Measurements from ENCODE around the gene GALR2.

Gene GALR2

DNA sequence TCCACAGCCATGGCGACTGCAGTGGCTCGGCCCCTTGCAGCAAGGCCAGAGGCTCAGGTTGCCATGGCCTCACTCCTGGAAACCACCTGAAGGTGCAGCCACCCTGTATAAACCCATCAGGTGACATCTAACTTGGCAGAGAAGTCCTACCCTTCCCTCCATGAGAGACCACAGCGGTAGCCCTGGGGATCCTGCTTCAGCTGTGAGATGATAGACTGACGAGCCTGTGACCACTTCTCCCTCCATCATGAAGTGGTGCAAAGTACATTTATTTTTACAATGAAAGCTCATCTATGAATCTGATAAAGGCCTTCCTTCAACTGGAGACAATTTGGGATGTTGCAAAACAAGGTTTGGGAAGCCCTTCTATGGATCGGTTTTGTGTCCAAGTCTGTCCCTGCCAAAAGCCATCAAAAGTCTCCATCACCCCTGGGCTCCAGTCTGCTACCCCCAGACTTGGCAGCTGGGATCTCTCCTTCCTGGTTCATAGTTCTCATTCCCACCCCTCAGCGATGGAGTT, 6.2 kb downstream of the GALR2 start:
- no peak for DNase-seq

DNA sequence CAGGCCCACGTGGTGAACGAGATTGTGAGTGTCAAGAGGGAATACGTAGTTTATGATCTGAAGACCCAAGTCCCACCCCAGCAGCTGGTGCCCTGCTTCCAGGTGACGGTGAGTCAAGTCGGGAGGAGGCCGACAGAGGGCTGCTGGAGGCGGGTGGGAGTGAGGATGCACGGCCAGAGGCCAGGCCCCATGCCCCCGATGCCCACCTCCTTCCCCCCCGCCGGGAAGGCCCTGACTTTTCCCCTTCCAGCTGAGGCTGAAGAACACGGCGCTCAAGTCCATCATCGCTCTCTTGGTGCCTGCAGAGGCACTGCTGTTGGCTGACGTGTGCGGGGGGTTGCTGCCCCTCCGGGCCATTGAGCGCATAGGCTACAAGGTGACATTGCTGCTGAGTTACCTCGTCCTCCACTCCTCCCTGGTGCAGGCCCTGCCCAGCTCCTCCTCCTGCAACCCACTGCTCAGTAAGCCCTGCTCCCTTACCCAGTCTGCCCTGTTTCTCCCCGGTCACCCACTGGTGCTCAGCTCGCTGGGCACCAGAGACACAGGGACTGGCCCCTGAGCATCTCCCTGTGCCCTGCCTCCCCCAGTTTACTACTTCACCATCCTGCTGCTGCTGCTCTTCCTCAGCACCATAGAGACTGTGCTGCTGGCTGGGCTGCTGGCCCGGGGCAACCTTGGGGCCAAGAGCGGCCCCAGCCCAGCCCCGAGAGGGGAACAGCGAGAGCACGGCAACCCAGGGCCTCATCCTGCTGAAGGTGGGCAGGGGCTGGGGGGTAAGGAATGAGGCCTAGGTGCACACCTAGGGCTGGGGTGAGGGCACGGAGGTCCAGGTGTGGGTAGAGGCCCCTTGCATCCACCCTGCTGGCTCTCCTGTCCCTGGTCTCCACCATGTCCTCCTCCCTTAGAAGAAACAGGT, 7.0 kb downstream of the GALR2 start:
- DNase-seq, result no peak

DNA sequence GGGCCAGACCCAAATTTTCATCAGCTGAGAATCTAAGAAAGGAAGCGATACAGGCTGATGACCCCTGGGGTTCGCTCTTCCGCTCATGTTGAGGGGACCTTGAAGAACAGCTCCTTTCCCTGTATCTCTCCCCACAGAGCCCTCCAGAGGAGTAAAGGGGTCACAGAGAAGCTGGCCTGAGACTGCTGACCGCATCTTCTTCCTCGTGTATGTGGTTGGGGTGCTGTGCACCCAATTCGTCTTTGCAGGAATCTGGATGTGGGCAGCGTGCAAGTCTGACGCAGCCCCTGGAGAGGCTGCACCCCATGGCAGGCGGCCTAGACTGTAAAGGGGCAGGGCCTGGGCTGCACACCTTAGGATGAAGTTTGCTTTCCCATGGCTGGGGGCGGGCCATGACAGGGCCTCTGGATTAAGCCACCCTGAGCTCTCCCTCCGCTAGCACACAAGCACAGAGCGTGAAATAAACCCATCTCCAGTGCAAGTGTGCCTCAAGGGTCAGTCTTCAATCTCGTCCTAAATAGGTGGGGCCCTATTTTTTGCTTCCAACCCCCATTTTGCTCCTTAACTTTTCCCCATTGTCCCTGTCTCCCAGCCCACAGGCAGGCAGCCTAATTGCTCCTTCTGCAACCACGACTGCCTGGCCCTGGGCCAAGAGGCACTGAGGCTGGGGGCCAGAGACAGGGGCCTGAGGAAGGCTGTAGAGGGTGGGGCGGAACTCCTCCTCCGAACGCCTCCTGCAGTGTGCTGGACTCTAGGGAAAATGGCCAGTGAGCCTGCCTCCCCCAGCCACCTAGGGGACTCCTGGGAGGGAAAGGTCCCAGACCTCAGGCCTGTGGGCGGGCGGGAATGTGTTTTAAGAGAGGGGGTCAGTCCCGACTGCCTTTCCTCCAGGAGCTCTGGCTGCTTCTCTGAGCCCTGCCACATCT, 8.0 kb downstream of the GALR2 start:
- no peak for DNase-seq

DNA sequence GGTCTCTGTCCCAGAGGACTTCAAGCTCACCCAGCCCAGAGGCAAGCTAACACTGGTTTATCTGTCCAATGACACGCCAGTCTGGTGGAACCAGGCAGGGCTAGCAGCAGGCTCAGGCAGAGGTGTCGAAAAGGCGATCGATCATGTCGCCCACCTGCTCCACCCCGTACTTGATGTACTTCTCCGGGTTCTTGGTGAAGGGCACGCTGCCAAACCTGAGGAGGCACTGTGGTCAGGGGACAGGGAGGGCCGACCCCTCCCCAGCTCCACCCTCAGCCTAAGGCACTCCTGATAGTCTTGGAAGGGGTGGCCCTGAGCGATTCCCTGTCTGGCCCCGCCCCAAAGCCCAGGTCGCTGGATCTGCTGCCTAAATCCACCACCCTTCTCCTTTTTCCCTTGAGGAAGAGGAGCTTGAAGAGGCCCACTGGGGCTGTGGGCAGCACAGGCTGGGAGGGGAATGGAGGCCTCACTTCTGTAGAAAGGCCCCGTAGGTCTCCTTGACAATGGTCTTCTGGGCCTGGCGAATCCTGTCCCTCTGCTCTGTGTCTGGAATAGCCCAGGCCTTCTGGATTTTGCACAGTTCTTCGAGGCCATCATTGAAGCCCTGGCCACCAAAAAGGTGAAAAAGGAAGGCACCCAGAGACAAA, 9.1 kb downstream of the GALR2 start:
- no peak for DNase-seq

DNA sequence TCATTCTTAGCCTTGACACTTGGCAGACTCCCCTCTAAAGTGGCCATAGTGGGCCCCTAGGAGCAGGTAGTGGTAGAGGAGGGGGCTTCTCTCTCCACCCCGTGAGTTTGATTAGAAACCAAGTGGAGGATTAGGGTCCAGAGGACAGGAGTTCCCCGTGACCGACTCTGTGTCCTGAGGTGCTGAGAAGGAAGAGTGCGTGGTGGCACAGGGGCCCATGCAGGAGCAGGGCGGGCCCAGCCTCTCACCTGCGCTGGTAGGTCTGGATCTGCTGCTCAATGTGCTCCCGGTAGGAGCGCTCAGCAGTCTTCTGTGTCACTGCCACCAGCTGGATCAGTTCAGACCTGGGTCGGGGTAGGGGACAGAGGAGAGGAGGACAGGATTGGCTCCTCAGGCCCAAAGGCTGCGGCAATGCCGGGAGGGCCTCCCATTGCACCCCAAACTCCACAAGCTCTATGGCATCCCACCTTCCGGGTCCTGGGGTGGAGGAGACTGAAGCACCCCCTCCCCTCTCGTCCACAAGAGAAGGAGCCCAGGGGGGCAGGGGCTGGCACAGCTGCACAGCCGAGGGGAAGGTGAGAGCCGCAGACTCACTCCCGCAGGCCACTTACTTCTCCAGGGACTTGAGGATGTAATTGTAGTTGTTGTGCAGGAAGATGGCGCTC, 10.6 kb downstream of the GALR2 start:
- DNase-seq, result no peak

DNA sequence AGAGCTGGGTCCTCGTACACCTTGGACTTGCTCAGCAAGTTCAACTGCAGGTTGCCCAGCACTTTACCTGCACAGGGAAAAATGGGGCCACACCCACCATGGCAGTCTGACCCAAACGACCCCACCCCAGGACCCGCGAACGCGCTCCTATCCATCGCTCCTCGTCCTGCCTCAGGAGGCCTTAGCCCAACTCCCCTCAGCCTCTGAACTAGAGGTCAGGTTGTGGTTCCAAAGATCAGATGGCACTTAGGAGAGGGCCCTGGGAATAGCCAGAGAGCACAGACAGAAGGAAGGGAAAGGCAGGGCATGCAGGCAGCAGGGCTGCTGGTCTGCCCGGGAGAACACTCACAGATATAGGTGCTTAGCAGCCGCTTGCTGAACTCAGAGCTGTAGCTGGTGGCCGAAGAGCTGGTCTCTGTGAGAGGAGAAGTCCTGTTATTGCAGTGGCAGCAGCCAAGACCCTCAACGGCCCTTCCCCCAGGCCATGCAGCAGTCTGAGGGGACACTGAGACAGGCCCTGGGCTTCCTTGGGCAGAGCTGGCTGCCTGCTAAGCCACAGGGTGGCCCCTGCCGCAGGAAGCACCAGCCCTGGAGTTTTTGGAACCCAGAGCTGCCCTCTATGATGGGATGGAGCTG, 11.3 kb downstream of the GALR2 start:
- DNase-seq, result no peak

DNA sequence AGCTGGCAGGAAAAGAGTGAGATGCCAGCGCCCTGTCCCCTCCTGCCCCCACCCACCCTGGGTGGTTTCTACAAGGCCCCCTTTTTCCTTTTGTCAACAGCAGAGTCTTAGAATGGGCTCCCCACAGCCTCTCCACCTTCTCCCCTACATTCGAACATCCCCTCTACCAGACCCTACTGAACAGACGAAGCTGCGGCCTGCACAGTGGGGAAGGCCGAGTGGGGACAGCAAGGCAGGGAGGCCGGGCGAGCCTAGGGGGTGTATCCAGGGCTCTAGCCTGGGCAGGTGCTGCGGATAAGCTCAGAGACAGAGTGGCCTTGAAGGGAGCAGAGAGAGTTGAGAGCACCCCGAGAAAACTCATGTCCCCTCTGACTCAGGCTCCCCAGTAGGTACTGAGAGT, 11.8 kb downstream of the GALR2 start:
- DNase-seq, result no peak

DNA sequence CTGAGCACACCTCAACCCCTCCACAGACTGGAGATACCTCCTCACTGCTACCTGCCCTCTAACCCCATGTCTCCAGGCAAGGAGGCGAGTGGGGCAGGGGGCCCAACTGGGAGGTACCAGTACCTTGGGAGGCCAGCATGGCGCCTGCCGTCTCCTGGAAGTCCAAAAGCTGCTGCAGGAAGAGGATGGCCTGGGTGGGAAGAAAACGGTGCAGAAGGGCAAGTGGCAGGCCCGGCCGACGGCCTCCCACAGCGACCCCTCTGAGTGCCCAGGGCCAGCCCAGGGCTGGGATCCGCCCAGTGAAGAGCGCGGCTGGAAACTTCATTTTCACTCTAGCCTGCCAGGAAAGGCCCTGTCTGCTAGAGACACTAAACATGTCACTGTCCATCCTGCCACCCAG, 12.9 kb downstream of the GALR2 start:
- no peak for DNase-seq

DNA sequence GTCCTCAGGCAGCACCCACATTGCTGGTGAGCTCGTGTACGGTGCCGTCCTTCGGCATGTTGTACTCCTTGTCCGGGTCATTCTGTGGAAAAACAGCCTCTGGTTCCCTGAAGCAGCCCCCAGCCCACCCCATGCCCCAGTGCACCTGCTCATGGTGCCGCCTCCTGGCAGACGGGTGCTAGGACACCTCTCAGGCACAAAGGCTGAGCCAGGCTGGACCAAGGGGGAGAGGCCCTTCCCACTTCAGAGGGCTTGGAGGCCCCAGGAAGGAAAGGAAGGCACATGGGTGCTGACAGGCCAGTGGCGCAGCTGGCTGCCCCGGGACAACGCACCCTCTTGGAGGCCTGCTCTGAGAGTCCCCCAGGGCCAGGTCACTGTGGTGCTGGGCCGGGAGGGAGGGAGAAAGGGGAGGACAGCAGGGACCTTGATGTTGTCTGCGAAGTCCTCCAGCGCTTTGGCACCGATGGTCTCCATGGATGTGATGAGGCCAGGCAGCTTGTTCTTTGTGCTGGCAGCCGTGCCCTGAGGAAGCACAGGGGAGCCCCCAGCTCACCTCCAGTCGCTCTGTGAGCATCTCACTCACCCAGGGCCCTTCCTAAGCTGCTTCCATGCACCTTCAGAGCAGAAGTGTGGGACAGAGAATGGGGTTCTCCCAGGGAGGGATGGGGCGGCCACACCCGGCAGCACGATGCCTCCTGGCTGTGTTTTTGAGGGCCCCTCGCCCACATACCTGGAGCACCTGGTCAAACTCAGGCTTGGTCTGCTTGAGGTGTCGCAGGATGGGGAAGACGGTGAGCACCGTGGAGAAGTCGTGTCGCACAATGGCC, 13.7 kb downstream of the GALR2 start:
- no peak for DNase-seq

DNA sequence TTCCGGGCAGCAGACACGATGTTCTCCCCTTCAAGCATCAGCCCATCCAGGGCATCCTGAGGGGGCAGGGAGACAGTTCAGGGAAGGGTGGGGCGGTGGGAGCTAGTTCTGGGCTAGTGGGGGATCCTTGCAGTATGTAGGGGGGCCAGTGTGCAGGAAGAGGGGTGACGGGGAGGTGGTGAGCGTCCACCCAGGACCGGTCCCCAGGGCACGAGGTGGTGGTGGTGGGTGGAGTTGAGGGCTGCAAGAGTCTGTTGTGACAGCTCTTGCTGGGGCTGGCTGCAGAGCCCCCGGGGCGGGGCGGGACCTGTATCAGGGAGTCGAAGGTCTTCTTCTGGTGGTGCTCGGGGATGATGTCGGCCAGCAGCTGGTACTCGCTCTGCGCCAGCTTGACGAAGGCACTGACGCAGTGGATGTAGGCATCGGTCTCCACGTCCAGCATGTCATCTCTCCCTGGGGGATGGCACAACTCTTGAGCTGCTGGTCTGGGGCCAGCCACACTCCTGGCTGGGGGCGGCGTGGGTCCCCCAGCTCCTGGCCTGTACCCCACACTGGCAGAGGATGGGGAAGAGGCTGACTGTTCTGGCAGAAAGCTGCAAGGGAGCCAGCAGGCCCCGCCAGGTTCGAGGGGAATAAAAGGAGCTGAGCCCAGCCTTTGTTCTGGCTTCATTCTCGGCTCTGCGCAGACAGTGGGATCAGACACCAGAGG, 14.4 kb downstream of the GALR2 start:
- no peak for DNase-seq

DNA sequence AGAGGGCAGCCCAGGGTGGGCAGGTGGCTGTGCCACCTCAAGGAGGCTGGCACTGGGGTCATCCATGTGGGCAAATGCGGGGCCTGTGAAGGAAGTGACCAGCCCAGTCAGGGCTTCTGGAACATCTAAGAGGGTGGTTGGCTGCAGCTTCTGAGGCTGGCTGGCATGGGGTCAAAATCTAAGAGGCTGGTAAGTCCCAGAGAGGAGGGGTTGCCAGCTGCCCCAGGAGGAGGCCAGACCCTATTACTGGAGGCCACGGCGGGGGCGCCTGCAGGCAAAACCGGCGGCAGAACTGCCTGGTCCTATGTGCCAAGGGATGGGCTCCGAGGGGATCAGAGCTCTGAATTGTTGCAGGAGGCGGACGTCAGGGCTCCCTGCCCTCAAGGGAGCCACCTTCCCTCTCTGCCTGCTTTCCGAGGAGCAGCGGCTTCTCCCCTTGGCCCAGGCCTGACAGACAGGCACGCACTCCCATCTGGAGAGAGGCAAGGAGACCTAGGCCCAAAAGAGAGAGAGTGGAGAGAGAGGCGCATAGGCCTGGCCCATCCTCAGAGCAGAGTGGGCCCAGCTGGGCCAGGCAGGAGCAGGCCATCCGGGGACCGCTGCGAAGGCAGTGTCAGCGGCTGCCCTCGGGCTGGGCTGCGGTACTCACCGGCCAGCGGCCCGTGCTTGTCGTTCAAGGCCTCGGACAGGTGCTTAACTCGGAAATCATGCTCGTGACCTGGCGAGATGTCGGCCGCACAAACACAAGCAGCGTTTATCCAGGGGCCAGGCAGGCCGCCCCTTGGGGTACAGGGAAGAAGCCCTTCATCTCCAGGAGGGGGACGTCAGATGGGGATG, 15.3 kb downstream of the GALR2 start:
- no peak for DNase-seq

DNA sequence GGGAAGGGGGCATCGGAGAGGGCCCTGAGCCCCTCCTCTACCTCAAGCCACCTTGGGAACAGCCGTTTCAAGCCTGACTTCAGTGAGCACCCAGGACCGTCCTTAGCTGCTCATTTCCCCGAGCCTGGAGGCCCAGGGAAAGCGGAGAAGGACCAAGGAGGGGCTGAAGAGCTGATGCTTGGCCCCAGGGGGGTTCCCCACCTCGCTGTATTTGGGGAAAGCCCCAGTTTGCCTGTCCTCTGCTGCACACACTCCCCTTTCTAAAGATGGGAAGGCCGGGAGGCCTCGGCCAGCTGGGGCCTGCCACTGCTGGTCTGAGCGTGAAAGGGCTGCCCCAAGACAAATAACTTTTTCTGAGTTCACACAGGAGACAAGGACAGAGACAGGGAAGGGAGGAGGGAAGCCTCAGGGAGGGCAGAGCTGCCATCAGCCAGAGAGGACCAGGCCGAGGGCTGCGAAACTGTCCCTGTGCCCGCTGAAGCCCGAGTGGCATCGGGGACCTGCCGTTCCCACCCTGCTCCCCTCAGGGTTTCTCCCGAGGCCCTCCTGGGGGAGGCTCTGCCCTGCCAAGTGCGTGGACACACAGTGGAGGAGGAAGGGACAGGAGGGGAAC, 16.0 kb downstream of the GALR2 start:
- DNase-seq, result no peak

DNA sequence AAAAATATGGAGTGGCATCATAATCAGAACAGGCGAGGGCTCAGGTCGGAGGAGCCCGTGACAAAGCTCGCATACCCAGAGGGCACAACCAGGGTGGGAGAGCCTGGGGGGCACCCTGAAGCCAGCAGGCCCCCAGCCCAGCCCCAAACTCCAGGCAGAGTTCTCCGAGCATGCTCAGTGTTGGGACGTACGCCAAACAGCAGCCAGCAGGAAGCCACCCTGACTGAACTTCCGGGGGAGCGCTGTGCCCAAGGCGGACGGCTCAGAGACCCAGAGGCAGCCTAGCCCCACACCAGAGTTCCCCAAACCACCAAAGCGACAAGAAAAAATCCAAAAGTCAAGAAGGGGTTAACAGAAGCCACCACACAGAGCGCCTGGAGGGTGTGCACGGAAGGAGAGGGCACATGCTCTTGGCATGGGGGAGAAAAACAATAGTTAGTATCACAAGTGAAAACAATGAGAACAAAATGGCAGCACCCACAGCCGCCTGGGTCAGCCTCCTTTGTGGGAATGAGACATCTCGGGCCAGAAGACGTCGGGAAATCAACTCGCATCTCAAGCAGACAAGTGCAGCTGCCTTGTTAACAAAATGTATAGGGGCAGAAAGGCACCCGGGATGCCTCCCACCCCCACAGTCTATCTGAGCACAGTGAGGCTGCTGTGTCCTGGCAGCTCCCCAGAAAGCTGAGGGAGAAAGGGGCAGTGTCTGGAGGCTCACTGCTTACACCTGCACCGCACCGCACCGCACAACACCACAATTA, 17.1 kb downstream of the GALR2 start:
- no peak for DNase-seq

DNA sequence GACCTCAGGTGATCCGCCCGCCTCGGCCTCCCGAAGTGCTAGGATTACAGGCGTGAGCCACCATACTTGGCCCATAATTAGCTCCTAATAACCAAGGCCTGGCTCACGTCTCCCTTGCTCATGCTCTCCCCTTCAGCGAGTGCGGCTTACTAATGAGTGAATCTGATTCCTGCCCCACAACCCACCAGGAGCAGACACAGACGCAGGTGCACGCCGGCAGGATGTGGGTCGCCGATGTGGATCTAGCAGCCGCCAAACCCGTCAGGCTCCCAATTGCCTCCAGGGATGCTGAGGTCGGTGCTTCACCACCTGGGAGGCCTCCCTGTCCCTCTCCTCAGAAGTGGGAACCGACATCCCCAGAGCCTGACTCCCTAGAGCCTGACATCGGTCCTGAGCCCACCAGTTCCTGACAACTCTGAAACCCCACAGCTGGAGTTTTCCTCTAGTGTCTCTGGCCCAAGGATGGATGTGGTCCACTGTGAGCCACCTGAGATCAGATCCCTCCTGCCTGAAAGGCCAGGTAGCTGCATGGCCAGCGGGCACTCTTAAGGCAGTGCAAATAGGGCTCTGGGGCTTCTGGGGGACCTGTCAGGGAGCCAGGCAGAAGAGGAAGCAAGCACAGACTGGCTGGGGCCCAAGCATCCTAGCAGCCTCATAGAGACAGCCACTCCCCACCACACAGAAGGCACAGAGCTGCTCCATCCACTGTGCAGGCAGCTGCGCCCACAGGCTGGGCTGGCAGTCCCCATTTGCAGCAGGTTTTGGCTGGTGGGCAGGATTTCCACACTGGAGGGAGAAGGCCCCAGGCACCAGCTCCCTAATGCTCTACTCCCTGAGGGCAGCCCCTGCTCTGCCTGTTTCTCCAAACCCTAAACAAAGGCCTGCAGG, 18.2 kb downstream of the GALR2 start:
- DNase-seq, result no peak

DNA sequence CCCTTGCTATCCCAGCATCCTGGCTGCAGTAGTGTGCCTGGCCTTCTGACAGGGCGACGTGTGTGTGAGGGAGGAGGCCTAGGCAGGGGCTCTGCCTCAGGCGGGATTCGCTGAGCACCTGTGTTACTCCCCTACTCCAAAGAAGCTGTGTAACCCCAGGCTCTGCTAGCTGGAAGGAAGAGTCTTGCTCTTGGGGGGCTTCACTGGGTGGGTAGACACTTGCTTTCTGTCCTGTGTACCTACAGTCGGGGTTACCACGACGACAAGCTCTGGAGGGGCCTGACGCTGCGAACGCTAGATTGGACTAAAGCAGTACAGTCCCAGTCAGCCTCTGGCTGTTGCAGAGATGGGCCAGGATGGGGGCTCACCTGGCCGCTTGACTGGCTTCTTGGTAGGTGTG, 19.5 kb downstream of the GALR2 start:
- no peak for DNase-seq

DNA sequence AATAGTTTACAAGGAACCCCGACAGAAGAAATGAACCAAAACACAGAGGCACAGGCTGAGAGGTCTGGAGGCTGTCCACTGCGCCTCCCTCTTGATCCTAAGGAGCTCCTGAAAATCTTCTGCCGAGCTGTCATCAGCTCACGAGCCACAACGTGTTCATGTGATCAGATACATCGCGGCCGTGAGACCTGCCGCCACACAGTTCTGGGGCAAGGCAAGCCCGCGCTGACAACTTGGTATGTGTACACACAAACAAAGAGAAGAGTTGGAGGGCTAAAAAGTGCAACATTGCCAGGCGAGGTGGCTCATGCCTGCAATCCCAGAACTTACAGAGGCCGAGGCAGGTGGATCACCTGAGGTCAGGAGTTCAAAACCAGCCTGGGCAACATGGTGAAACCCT, 21.4 kb downstream of the GALR2 start:
- DNase-seq, result no peak

DNA sequence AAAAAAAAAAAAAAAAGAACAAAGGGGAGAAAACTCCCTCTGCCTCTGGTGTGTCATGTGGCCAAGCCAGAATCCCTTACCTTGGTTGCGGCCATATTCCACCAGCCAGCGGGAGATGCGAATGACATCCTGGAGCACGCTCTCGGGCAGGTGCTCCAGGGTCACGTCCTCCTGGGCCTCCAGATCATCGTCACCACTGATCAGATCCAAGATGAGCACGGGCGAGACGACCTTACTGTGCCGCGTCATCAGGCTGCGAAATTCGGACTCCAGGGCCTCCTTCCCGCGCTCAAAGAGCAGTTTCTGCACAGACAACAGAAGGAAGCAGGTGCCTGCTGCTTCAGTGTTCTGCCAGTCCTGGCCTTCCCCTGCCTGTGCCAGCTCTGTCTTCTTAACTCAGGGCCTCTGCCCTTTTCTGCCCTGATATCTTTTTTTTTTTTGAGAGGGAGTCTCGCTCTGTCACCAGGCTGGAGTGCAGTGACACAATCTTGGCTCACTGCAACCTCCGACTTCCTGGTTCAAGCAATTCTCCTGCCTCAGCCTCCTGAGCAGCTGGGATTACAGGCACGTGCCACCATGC, 23.2 kb downstream of the GALR2 start:
- no peak for DNase-seq

All from NK-92 treated with Interleukin-12 subunit alpha and Interleukin-12 subunit beta, amount 100 ng/mL, for 24 hours (cell line).